Heart left ventricle (tissue), 13 donors: ENCODE measurements around the gene KIRREL3.

ENCODE experiments used
- CTCF ChIP-seq, 12 donors: fragments of 200-600 bp; sonication (generic) in 4 of 12; IDR thresholded peaks; one replicate each; pipeline versions ENCODE4 v1.5.0 to v1.8.0; 2018 to 2022; ENCODE audit warnings: antibody characterized with exemption in 12 of 12, mild to moderate bottlenecking in 5 of 12
- POLR2A ChIP-seq, 2 donors: fragments of 450-650 bp; IDR thresholded peaks; one replicate each; pipeline ENCODE4 v1.6.1; 2017; ENCODE audit warnings: antibody characterized with exemption in 2 of 2, mild to moderate bottlenecking in 2 of 2, moderate library complexity in 2 of 2
- donor health status: ischemic (EF 13 %, LVEDD 7.1; RV severe dilation, severe dysfunction).
- donor health status: DM: no; HTN: yes; CAD: no.
- donor health status: DM: no; HTN: no; CAD: no.
- donor health status: ischemic (EF 25% LVEDD 6.9; RV normal size, moderate dysfunction).
- donor health status: ischemic (EF 25% LVEDD 5.7; RV mildly dilated, moderate dysfunction).
- donor health status: ischemic (EF 35%, LVEDD 5.7; RV mildly dilated, moderate dysfunction).
- donor health status: nonischemic (EF 11% LVEDD 7.7; RV severe dilation, severe dysfunction).
- donor health status: DM: yes; HTN: yes; CAD: no.
- donor health status: PGD.
- donor health status: ischemic (EF 29% LVEDD 5.4; RV normal size, mild dysfunction).
- donor health status: nonischemic (EF 23%, LVEDD 6.1; RV moderate dilation, normal function).

GRCh38 chr11:126997641-126998040 is 2.9 kb downstream of the KIRREL3 start:
- no peak for TF ChIP-seq POLR2A (IDR thresholded peaks at IDR 0.05)
- no peak for TF ChIP-seq CTCF (IDR thresholded peaks at IDR 0.05)
